Esophagus muscularis mucosa (tissue), 4 donors: ENCODE measurements around the gene PSME4. TPM values are rescaled to one million over a fixed set of nuclear protein-coding genes. Genes with fewer than 3 reads are reported as not detected.

ENCODE experiments used
- DNase-seq: peaks from one replicate; pipeline ENCODE4 v3.0.0-alpha.2; 2017; ENCODE audit errors: extremely low spot score
- H3K27ac ChIP-seq, 4 donors: fragments of 200-600 bp; sonication (generic); replicated peaks in 1 of 4; 1 replicate in 3 of 4; 2 replicates in 1 of 4; pipeline ENCODE4 v1.5.1; 2016 to 2019; ENCODE audit warnings: mild to moderate bottlenecking in 1 of 4
- H3K27me3 ChIP-seq, 4 donors: fragments of 200-600 bp; sonication (generic); one replicate each; pipeline versions ENCODE4 v1.5.1 to v1.6.0; 2016 to 2019
- H3K36me3 ChIP-seq, 4 donors: fragments of 200-600 bp; sonication (generic); one replicate each; pipeline ENCODE4 v1.5.1; 2016 to 2019
- H3K4me1 ChIP-seq, 4 donors: fragments of 200-600 bp; sonication (generic); one replicate each; pipeline ENCODE4 v1.5.1; 2016 to 2019
- H3K4me3 ChIP-seq, 4 donors: fragments of 200-600 bp; sonication (generic); 1 replicate in 2 of 4; 2 replicates in 2 of 4; pipeline ENCODE4 v1.5.1; 2016 to 2019; ENCODE audit warnings: mild to moderate bottlenecking in 4 of 4, moderate library complexity in 1 of 4
- H3K9me3 ChIP-seq, 4 donors: fragments of 200-600 bp; sonication (generic); 1 replicate in 3 of 4; 2 replicates in 1 of 4; pipeline ENCODE4 v1.5.1; 2016 to 2019
- CTCF ChIP-seq, 3 experiments: fragments of 200-600 bp in 2 of 3; fragments of 450-650 bp in 1 of 3; sonication (generic) in 2 of 3; IDR thresholded peaks; one replicate each; pipeline ENCODE4 v1.5.1; 2017 to 2019; ENCODE audit warnings: antibody characterized with exemption in 3 of 3, mild to moderate bottlenecking in 2 of 3, moderate library complexity in 1 of 3
- EP300 ChIP-seq: sonication (generic); formaldehyde crosslinking; IDR thresholded peaks from one replicate; pipeline ENCODE4 v1.6.1; 2017; ENCODE audit warnings: antibody characterized with exemption
- POLR2A ChIP-seq: fragments of 450-650 bp; IDR thresholded peaks from one replicate; pipeline ENCODE4 v1.6.1; 2017; ENCODE audit warnings: antibody characterized with exemption, moderate library complexity, mild to moderate bottlenecking, low read depth
- POLR2AphosphoS5 ChIP-seq, 2 donors: sonication (generic); formaldehyde crosslinking; IDR thresholded peaks; one replicate each; pipeline ENCODE4 v1.6.1; 2017; ENCODE audit warnings: antibody characterized with exemption in 2 of 2
- WGBS: methylation state at CpG from one replicate; pipeline ENCODE4 v1.1.5; 2018; 5-methylcytosine and 5-hydroxymethylcytosine counted together
- intact Hi-C: fragments of 100-400 bp; cut with DNase I; formaldehyde crosslinking; loops from one replicate; pipeline ENCODE4 v1.15.1; 2023
- total RNA-seq, 4 donors: library from RNA; depleted of rRNA; stranded (reverse); fragments of >200 nt; gene quantifications; one replicate each; pipeline versions ENCODE4 v1.1.0 to v1.2.1, GENCODE V29; 2016

The PSME4 gene
- total RNA-seq, result 10 to 100 TPM; 47.5 to 65.8 (median 48.3) TPM

- peaks cover under 1 to 22% (median 20%) of the 10 kb centered on the region in 4 donors for H3K36me3 ChIP-seq
- DNase-seq, result peak; percentile 98
- 0% methylated on average over 21 of the region's 81 CpGs for WGBS
- TF ChIP-seq POLR2AphosphoS5 (IDR thresholded peaks at IDR 0.05) (peak; percentile 94 to 98), POLR2A (peak; percentile 98), CTCF (IDR thresholded peaks at IDR 0.05) (no peak), EP300 (no peak)
- peaks cover 16 to 51% (median 48%) of the 10 kb centered on the region in 4 donors for H3K4me1 ChIP-seq
- H3K9me3 ChIP-seq, result no peaks in the 10 kb centered on the region
- peaks cover 0 to 5% (median 0%) of the 10 kb centered on the region in 4 donors for H3K27me3 ChIP-seq
- peak within 1 kb of the TSS; percentile 96 to 99 (median 98) for H3K27ac ChIP-seq
- intact Hi-C loops, result no loop called here
- peak within 1 kb of the TSS; percentile 76 to 96 (median 94) for H3K4me3 ChIP-seq
Measured at GRCh38 chr2:53970724-53971602, at the start of gene PSME4. TSS of gene PSME4 (minus strand) at chr2:53970993. CDS start at chr2:53970784, 209 bp downstream.

GRCh38 chr2:54015798-54016699 is 45.3 kb upstream of the PSME4 start:
- peak overlapping the region; percentile 29 to 66 (median 46) for H3K27ac ChIP-seq
- no peak for DNase-seq

GRCh38 chr2:54013996-54014395 is 43.2 kb upstream of the PSME4 start:
- Histone ChIP-seq H3K27me3 (no peaks in the 10 kb centered on the region), H3K27ac (no peak overlapping the region), H3K9me3 (no peaks in the 10 kb centered on the region), H3K4me1 (peaks cover 8 to 23% (median 19%) of the 10 kb centered on the region in 4 donors), H3K4me3 (no peak overlapping the region), H3K36me3 (no peaks in the 10 kb centered on the region)
- intact Hi-C loops, result no loop called here
- TF ChIP-seq POLR2A (no peak), POLR2AphosphoS5 (IDR thresholded peaks at IDR 0.05) (no peak), CTCF (IDR thresholded peaks at IDR 0.05) (no peak), EP300 (no peak)
- DNase-seq, result no peak
- 90% methylated on average over 6 of the region's 6 CpGs for WGBS

More at GRCh38 chr2:54015798-54016699, 45.3 kb upstream of the PSME4 start:
- H3K27me3 ChIP-seq, result no peaks in the 10 kb centered on the region
- intact Hi-C loops, result no loop called here
- H3K36me3 ChIP-seq, result no peaks in the 10 kb centered on the region
- H3K4me1 ChIP-seq, result peaks cover 8 to 23% (median 19%) of the 10 kb centered on the region in 4 donors
- peaks cover 0 to 8% (median 0%) of the 10 kb centered on the region in 4 donors for H3K9me3 ChIP-seq
- no peak for TF ChIP-seq POLR2A
- TF ChIP-seq CTCF (IDR thresholded peaks at IDR 0.05), result no peak
- TF ChIP-seq POLR2AphosphoS5 (IDR thresholded peaks at IDR 0.05), result peak in 1 of 2 donors; percentile 62
- TF ChIP-seq EP300, result no peak
- 43% methylated on average over 1 of the region's 1 CpG for WGBS
- H3K4me3 ChIP-seq, result no peak overlapping the region

GRCh38 chr2:54012538-54013141 is 41.8 kb upstream of the PSME4 start:
- peaks cover 8 to 23% (median 19%) of the 10 kb centered on the region in 4 donors for H3K4me1 ChIP-seq

More at GRCh38 chr2:54012538-54013141, 41.8 kb upstream of the PSME4 start:
- intact Hi-C loops, result no loop called here
- H3K27me3 ChIP-seq, result no peaks in the 10 kb centered on the region
- no peaks in the 10 kb centered on the region for H3K36me3 ChIP-seq
- no peak for DNase-seq
- no peaks in the 10 kb centered on the region for H3K9me3 ChIP-seq
- TF ChIP-seq EP300 (no peak), POLR2AphosphoS5 (IDR thresholded peaks at IDR 0.05) (no peak), POLR2A (no peak), CTCF (IDR thresholded peaks at IDR 0.05) (no peak)
- H3K4me3 ChIP-seq, result no peak overlapping the region
- no peak overlapping the region for H3K27ac ChIP-seq
- WGBS, result 66% methylated on average over 11 of the region's 11 CpGs
